Measurements from ENCODE around the gene KRTAP23-1. TPM values are rescaled to one million over a fixed set of nuclear protein-coding genes. Genes with fewer than 3 reads are reported as not detected.

The KRTAP23-1 gene
- polyA plus RNA-seq, 1 donor (not counting 4 experiments of a cell fraction or from before 2014, with no cell fraction given): not detected

DNA sequence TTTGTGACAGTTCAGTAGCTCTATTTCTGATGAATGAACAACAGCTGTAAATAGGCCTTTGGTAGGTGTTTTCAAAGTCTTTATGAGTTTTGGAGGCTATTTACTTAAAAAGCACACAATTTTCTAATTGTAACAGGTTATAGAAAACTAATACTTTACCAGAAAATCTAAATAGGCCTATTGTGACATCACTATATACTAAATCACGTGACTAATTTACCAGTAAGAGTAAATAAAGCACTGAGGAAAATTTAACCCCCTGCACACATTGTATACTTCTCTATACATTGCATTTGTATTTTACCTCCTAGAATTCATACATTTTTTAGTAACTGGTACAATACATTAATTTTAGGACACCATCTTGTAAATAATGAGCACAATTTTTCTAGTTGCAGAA, 43.3 kb downstream of the KRTAP23-1 start:
- TF ChIP-seq, protein P1, sequence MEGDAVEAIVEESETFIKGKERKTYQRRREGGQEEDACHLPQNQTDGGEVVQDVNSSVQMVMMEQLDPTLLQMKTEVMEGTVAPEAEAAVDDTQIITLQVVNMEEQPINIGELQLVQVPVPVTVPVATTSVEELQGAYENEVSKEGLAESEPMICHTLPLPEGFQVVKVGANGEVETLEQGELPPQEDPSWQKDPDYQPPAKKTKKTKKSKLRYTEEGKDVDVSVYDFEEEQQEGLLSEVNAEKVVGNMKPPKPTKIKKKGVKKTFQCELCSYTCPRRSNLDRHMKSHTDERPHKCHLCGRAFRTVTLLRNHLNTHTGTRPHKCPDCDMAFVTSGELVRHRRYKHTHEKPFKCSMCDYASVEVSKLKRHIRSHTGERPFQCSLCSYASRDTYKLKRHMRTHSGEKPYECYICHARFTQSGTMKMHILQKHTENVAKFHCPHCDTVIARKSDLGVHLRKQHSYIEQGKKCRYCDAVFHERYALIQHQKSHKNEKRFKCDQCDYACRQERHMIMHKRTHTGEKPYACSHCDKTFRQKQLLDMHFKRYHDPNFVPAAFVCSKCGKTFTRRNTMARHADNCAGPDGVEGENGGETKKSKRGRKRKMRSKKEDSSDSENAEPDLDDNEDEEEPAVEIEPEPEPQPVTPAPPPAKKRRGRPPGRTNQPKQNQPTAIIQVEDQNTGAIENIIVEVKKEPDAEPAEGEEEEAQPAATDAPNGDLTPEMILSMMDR (optimal IDR thresholded peaks at IDR 0.05 in 1 of 3, IDR thresholded peaks at IDR 0.05 in 1 of 3, conservative IDR thresholded peaks at IDR 0.05 in 1 of 3; ENCODE audit: extremely low read depth in 1 of 3, insufficient read depth in 2 of 3, low read length in 3 of 3): no peak
- TF ChIP-seq EZH2 (IDR thresholded peaks at IDR 0.05; ENCODE audit: low read length): no peak
- Histone ChIP-seq H3K4me1 (ENCODE audit: control insufficient read depth, extremely low read depth, insufficient read depth, low read length) (no peaks in the 10 kb centered on the region), H3K9ac (ENCODE audit: control insufficient read depth, extremely low read depth, insufficient read depth, low read length) (no peak overlapping the region), H3K36me3 (ENCODE audit: control insufficient read depth in 2 of 2, extremely low read depth in 1 of 2, insufficient read depth in 2 of 2, low read length in 2 of 2) (no peaks in the 10 kb centered on the region), H4K20me1 (ENCODE audit: control insufficient read depth, extremely low read depth, insufficient read depth, low read length) (no peaks in the 10 kb centered on the region), H3K4me2 (ENCODE audit: control insufficient read depth, extremely low read depth, insufficient read depth, low read depth, low read length) (no peak overlapping the region), H2AFZ (ENCODE audit: control insufficient read depth, low read length) (no peak overlapping the region), H3K9me1 (ENCODE audit: control insufficient read depth, extremely low read depth, insufficient read depth, low read length) (no peaks in the 10 kb centered on the region), H3K27me3 (ENCODE audit: control insufficient read depth, extremely low read depth, insufficient read depth, low read length) (no peaks in the 10 kb centered on the region), H3K4me3 (ENCODE audit: control insufficient read depth in 2 of 3, extremely low read depth in 1 of 3, insufficient read depth in 2 of 3, low read depth in 1 of 3, low read length in 3 of 3) (no peak overlapping the region), H3K79me2 (ENCODE audit: control insufficient read depth, insufficient read depth, low read length) (no peaks in the 10 kb centered on the region), H3K9me3 (ENCODE audit: control insufficient read depth, low read depth, low read length) (no peaks in the 10 kb centered on the region), H3K27ac (ENCODE audit: control insufficient read depth, insufficient read depth, low read length) (no peak overlapping the region)
- FAIRE-seq: no peak
- dilution Hi-C loops (cut with MboI; ENCODE audit: extremely low pct_ligation_motif_present, low sequenced_read_pairs): no loop called here
- DNase-seq (ENCODE audit: low read depth, low spot score): no peak

Small RNA genes lying within 50 kb of the gene (small RNA-seq; reads per million reads assigned to genes)
- gene KRTAP23-1 (ENCODE audit: insufficient read length in 3 of 3, low read depth in 3 of 3, low replicate concordance in 1 of 3): 0 reads per million in 3 experiments
- gene MIR4327 (ENCODE audit: insufficient read length in 3 of 3, low read depth in 3 of 3, low replicate concordance in 1 of 3): 0 reads per million in 3 experiments

Other genes with a start within 250 kb of the KRTAP23-1 start
- gene CLDN17, start 181.8 kb downstream of the KRTAP23-1 start, polyA plus RNA-seq: 0.16 to 0.28 TPM in 2 of 3 replicates, not detected in the other
- 0.07 to 0.18 TPM in 2 of 3 replicates, not detected in the other for gene CLDN8, start 132.5 kb downstream of the KRTAP23-1 start, polyA plus RNA-seq
- not detected in 3 replicates for gene KRTAP24-1, start 65.7 kb downstream of the KRTAP23-1 start, polyA plus RNA-seq
- not detected in 3 replicates for gene KRTAP25-1, start 59.1 kb downstream of the KRTAP23-1 start, polyA plus RNA-seq
- not detected in 3 replicates for gene KRTAP26-1, start 28.3 kb downstream of the KRTAP23-1 start, polyA plus RNA-seq
- gene KRTAP27-1, start 10.9 kb downstream of the KRTAP23-1 start, polyA plus RNA-seq: not detected in 3 replicates
- not detected in 3 replicates for gene KRTAP13-2, start 23.7 kb upstream of the KRTAP23-1 start, polyA plus RNA-seq
- not detected in 3 replicates for gene KRTAP13-1, start 47.4 kb upstream of the KRTAP23-1 start, polyA plus RNA-seq
- not detected in 3 replicates for gene KRTAP13-3, start 77.3 kb upstream of the KRTAP23-1 start, polyA plus RNA-seq
- not detected in 3 replicates for gene KRTAP13-4, start 81.6 kb upstream of the KRTAP23-1 start, polyA plus RNA-seq
- gene KRTAP15-1, start 91.7 kb upstream of the KRTAP23-1 start, polyA plus RNA-seq: not detected in 3 replicates
- 0.44 to 0.72 TPM in 2 of 3 replicates, not detected in the other for gene KRTAP19-1, start 131.8 kb upstream of the KRTAP23-1 start, polyA plus RNA-seq
- gene KRTAP19-2, start 138.8 kb upstream of the KRTAP23-1 start, polyA plus RNA-seq: not detected in 3 replicates
- not detected in 3 replicates for gene KRTAP19-3, start 143.4 kb upstream of the KRTAP23-1 start, polyA plus RNA-seq
- not detected in 3 replicates for gene KRTAP19-4, start 148.6 kb upstream of the KRTAP23-1 start, polyA plus RNA-seq
- not detected in 3 replicates for gene KRTAP19-5, start 153.5 kb upstream of the KRTAP23-1 start, polyA plus RNA-seq
- gene KRTAP19-6, start 193.3 kb upstream of the KRTAP23-1 start, polyA plus RNA-seq: not detected in 3 replicates
- not detected in 3 replicates for gene KRTAP19-7, start 212.7 kb upstream of the KRTAP23-1 start, polyA plus RNA-seq
- not detected in 3 replicates for gene KRTAP22-2, start 241.8 kb upstream of the KRTAP23-1 start, polyA plus RNA-seq
- gene KRTAP6-3, start 243.8 kb upstream of the KRTAP23-1 start, polyA plus RNA-seq: not detected in 3 replicates